PC-3 (cell line): ENCODE results near the gene MBNL1. TPM values are rescaled to one million over a fixed set of nuclear protein-coding genes. Genes with fewer than 3 reads are reported as not detected.

Experiments
- ATAC-seq: fragments of 200-7000 bp; cut with Tn5 transposase; 2 replicates; pipeline ENCODE4 v1.9.1; 2020; ENCODE audit warnings: mild to moderate bottlenecking, moderate library complexity
- BruUV-seq: library from RNA; stranded (reverse); fragments of 400-500 nt; replicated peaks from 2 replicates; lab custom pipeline; 2021; lab: Mats Ljungman, UMichigan
- CTCF ChIA-PET: fragments of 300-600 bp; sonication (Branson Sonifier 250); formaldehyde crosslinking; loops from one replicate; lab custom pipeline; 2022; ENCODE audit warnings: antibody characterized with exemption; lab: Charles Lee
- POLR2A ChIA-PET: fragments of 300-600 bp; sonication (Branson Sonifier 250); formaldehyde crosslinking; loops from one replicate; lab custom pipeline; 2022; ENCODE audit warnings: antibody characterized with exemption; ENCODE audit not compliant: unreplicated experiment; lab: Charles Lee
- DNase-seq: peaks from one replicate; pipeline ENCODE4 v3.0.0-alpha.2; 2015
- H2AFZ ChIP-seq: fragments of 300-600 bp; sonication (generic); 2 replicates; pipeline ENCODE4 v1.6.0; 2016; ENCODE audit warnings: antibody characterized with exemption, low read length
- H3F3A ChIP-seq: fragments of 300-600 bp; sonication (generic); one replicate; pipeline ENCODE4 v1.6.0; 2017; ENCODE audit warnings: antibody characterized with exemption, low read length, control low read depth, mild to moderate bottlenecking; ENCODE audit not compliant: unreplicated experiment
- H3K27ac ChIP-seq: fragments of 300-600 bp; sonication (generic); 2 replicates; pipeline ENCODE4 v1.5.1; 2016; ENCODE audit warnings: mild to moderate bottlenecking, low read length
- H3K27me3 ChIP-seq: fragments of 300-600 bp; sonication (generic); 2 replicates; pipeline ENCODE4 v1.6.1; 2016; ENCODE audit warnings: low read length, mixed read lengths
- H3K36me3 ChIP-seq: fragments of 300-600 bp; sonication (generic); 2 replicates; pipeline ENCODE4 v1.6.1; 2016; ENCODE audit warnings: low read depth, mixed run types, low read length, mixed read lengths
- H3K4me1 ChIP-seq: fragments of 300-600 bp; sonication (generic); 2 replicates; pipeline ENCODE4 v1.5.1; 2016; ENCODE audit warnings: low read length; ENCODE audit not compliant: insufficient read depth
- H3K4me2 ChIP-seq: fragments of 300-600 bp; sonication (generic); 2 replicates; pipeline ENCODE4 v1.6.0; 2016; ENCODE audit warnings: low read length
- H3K4me3 ChIP-seq: fragments of 300-600 bp; sonication (generic); 2 replicates; pipeline ENCODE4 v1.5.1; 2016; ENCODE audit warnings: mild to moderate bottlenecking, low read length, mixed read lengths
- H3K79me2 ChIP-seq: fragments of 300-600 bp; sonication (generic); 2 replicates; pipeline ENCODE4 v1.6.1; 2017; ENCODE audit warnings: low read length, mixed read lengths
- H3K9ac ChIP-seq: fragments of 300-600 bp; sonication (generic); 2 replicates; pipeline ENCODE4 v1.6.0; 2016; ENCODE audit warnings: mild to moderate bottlenecking, low read length
- H3K9me2 ChIP-seq: fragments of 300-600 bp; sonication (generic); replicated peaks from 2 replicates; pipeline ENCODE4 v1.6.1; 2016; ENCODE audit warnings: mixed run types, low read length, mixed read lengths
- H3K9me3 ChIP-seq: fragments of 300-600 bp; sonication (generic); 2 replicates; pipeline ENCODE4 v1.6.1; 2016; ENCODE audit warnings: low read length, mixed read lengths
- H4K20me1 ChIP-seq: fragments of 300-600 bp; sonication (generic); 2 replicates; pipeline ENCODE4 v1.6.1; 2016; ENCODE audit warnings: low read length, mixed read lengths
- CTCF ChIP-seq: fragments of 300-600 bp; sonication (generic); conservative IDR thresholded peaks from 2 replicates; pipeline ENCODE4 v1.5.1; 2017; ENCODE audit warnings: antibody characterized with exemption, low read depth, mild to moderate bottlenecking, low read length
- EZH2 ChIP-seq: fragments of 300-600 bp; sonication (generic); IDR thresholded peaks from one replicate; pipeline ENCODE4 v1.6.1; 2017; ENCODE audit warnings: antibody characterized with exemption, mild to moderate bottlenecking, low read length; ENCODE audit not compliant: unreplicated experiment
- EZH2phosphoT487 ChIP-seq: fragments of 300-600 bp; sonication (generic); IDR thresholded peaks from 2 replicates; pipeline ENCODE4 v1.6.1; 2018; ENCODE audit warnings: mild to moderate bottlenecking, antibody characterized with exemption, low read length, borderline replicate concordance
- intact Hi-C: fragments of 100-400 bp; cut with micrococcal nuclease; formaldehyde crosslinking; loops from 2 replicates; pipeline ENCODE4 v1.9.0; 2023
- total RNA-seq: library from RNA; depleted of rRNA; stranded (reverse); fragments of >200 nt; gene quantifications from 2 replicates; pipeline ENCODE4 v1.2.3, GENCODE V29; 2014

Gene MBNL1
- total RNA-seq, 1 experiment from 2014 or later = 161 TPM

- peak; percentile 44 for DNase-seq
- peaks cover 72% of the 10 kb centered on the region for H4K20me1 ChIP-seq
- TF ChIP-seq EZH2 (no peak), EZH2phosphoT487 (no peak)
- no peaks in the 10 kb centered on the region for H3K36me3 ChIP-seq
- H3K27me3 ChIP-seq = no peaks in the 10 kb centered on the region
- H3K9me3 ChIP-seq = no peaks in the 10 kb centered on the region
- CTCF ChIA-PET = no interaction called here
- H3K9ac ChIP-seq = no peak overlapping the region
- no peak overlapping the region; the same call in 1 of the 2 replicates for H3K27ac ChIP-seq
- 0 out of 2 replicates have a peak overlapping the region, but pooled peaks have one; percentile 10 for H3K4me2 ChIP-seq
- no TSS peak for BruUV-seq
- H3K4me1 ChIP-seq = peaks cover 28% of the 10 kb centered on the region
- intact Hi-C loops = loop anchor here (2.0 kb wide), 1 partner anchor 15 kb away; no protein-coding TSS in a partner anchor
- no peaks in the 10 kb centered on the region for H3F3A ChIP-seq
- POLR2A ChIA-PET = no interaction called here
- ATAC-seq = peak; percentile 27; the same call in 1 of the 2 replicates
- peaks cover 97% of the 10 kb centered on the region for H3K79me2 ChIP-seq
- no peaks in the 10 kb centered on the region for H3K9me2 ChIP-seq
- H2AFZ ChIP-seq = no peak overlapping the region
- H3K4me3 ChIP-seq = no peak overlapping the region
Measured at GRCh38 chr3:152287898-152288576, 19.3 kb downstream of the MBNL1 start.

GRCh38 chr3:152288681-152289080 is 20.0 kb downstream of the MBNL1 start:
- Histone ChIP-seq H3K27me3 (no peaks in the 10 kb centered on the region), H3K4me1 (peaks cover 22% of the 10 kb centered on the region), H4K20me1 (peaks cover 72% of the 10 kb centered on the region), H3K79me2 (peaks cover 97% of the 10 kb centered on the region), H2AFZ (no peak overlapping the region), H3K9me2 (no peaks in the 10 kb centered on the region), H3K4me3 (no peak overlapping the region), H3K4me2 (0 out of 2 replicates have a peak overlapping the region, but pooled peaks have one; percentile 10), H3K9ac (no peak overlapping the region), H3F3A (no peaks in the 10 kb centered on the region), H3K9me3 (no peaks in the 10 kb centered on the region), H3K27ac (peak overlapping the region; percentile 19; the same call in 1 of the 2 replicates), H3K36me3 (no peaks in the 10 kb centered on the region)
- BruUV-seq = no TSS peak
- DNase-seq (no peak), ATAC-seq (no peak)
- intact Hi-C loops = loop anchor here (2.0 kb wide), 1 partner anchor 16 kb away; no protein-coding TSS in a partner anchor
- CTCF ChIA-PET = no interaction called here
- POLR2A ChIA-PET = no interaction called here
- TF ChIP-seq CTCF (no peak), EZH2phosphoT487 (no peak), EZH2 (no peak)

- H3K4me2 ChIP-seq = no peak overlapping the region
- H3K27me3 ChIP-seq = no peaks in the 10 kb centered on the region
- no peaks in the 10 kb centered on the region for H3K9me2 ChIP-seq
- POLR2A ChIA-PET = no interaction called here
- no peak overlapping the region for H3K4me3 ChIP-seq
- ATAC-seq = no peak
- no peak overlapping the region for H3K9ac ChIP-seq
- H3K36me3 ChIP-seq = no peaks in the 10 kb centered on the region
- no TSS peak for BruUV-seq
- H3K79me2 ChIP-seq = peaks cover 97% of the 10 kb centered on the region
- no peaks in the 10 kb centered on the region for H3K9me3 ChIP-seq
- H2AFZ ChIP-seq = no peak overlapping the region
- CTCF ChIA-PET = no interaction called here
- H3F3A ChIP-seq = no peaks in the 10 kb centered on the region
- peaks cover 21% of the 10 kb centered on the region for H3K4me1 ChIP-seq
- DNase-seq = no peak
- TF ChIP-seq CTCF = no peak
- TF ChIP-seq EZH2 = no peak
- no peak for TF ChIP-seq EZH2phosphoT487
- intact Hi-C loops = loop anchor here (2.0 kb wide), 1 partner anchor 17 kb away; no protein-coding TSS in a partner anchor
- H3K27ac ChIP-seq = no peak overlapping the region
- H4K20me1 ChIP-seq = peaks cover 65% of the 10 kb centered on the region
Measured at GRCh38 chr3:152289708-152290107, 21.0 kb downstream of the MBNL1 start.
